Dermis microvascular lymphatic vessel endothelial cell (primary cell): ENCODE results near the gene ACER1. TPM values are rescaled to one million over a fixed set of nuclear protein-coding genes. Genes with fewer than 3 reads are reported as not detected.
A peak's percentile ranks its signal among the peaks of the same experiment; 100 is the strongest.
"Not testable (repeated sequence)": the region's sequence is repeated elsewhere in the genome, so short reads cannot be mapped to it uniquely, and the experiment has no call there.

Experiments
- DNase-seq, 2 donors: peaks; one replicate each; pipeline versions ENCODE4 v3.0.0 to v3.0.0-alpha.2; 2010; ENCODE audit warnings: low read depth in 2 of 2
- total RNA-seq: library from RNA; depleted of rRNA; stranded (reverse); fragments of >200 nt; gene quantifications from 2 replicates; pipeline ENCODE4 v1.2.1, GENCODE V29; 2014

The ACER1 gene
- total RNA-seq: not detected in 2 replicates

- DNase-seq: no peak
These were observed at the start of gene ACER1 for GRCh38 chr19:6333439-6333838. Gene ACER1 (minus strand): TSS chr19:6333612. CDS start chr19:6333551, 61 bp downstream.

GRCh38 chr19:6383188-6383587, 49.8 kb upstream of the ACER1 start:
- no peak for DNase-seq

GRCh38 chr19:6381030-6381750, 47.8 kb upstream of the ACER1 start:
- DNase-seq: no peak

GRCh38 chr19:6379744-6380143, 46.3 kb upstream of the ACER1 start:
- no peak for DNase-seq

- DNase-seq: no peak
These were observed 45.1 kb upstream of the ACER1 start for GRCh38 chr19:6378486-6378885.

- no peak for DNase-seq
These were observed 44.6 kb upstream of the ACER1 start for GRCh38 chr19:6378041-6378440.

- no peak for DNase-seq
These were observed 43.2 kb upstream of the ACER1 start for GRCh38 chr19:6376512-6377190.

- no peak for DNase-seq
These were observed 42.1 kb upstream of the ACER1 start, which contains the start of gene PSPN for GRCh38 chr19:6375411-6376010. Gene PSPN (minus strand): TSS chr19:6375933. CDS start chr19:6375849, 84 bp downstream.

- DNase-seq: no peak
These were observed 41.4 kb upstream of the ACER1 start for GRCh38 chr19:6374711-6375410.

- DNase-seq: no peak
These were observed 40.8 kb upstream of the ACER1 start for GRCh38 chr19:6374161-6374709.

GRCh38 chr19:6373813-6374108, 40.3 kb upstream of the ACER1 start:
- DNase-seq: no peak

GRCh38 chr19:6373096-6373812, 39.8 kb upstream of the ACER1 start:
- DNase-seq: peak; percentile 94 to 99

- peak; percentile 100 for DNase-seq
These were observed 39.2 kb upstream of the ACER1 start, which contains the start of gene ALKBH7 for GRCh38 chr19:6372594-6373095. Gene ALKBH7 (plus strand): TSS chr19:6372794. CDS start chr19:6372821, 27 bp downstream.

- no peak for DNase-seq
These were observed 30.9 kb upstream of the ACER1 start for GRCh38 chr19:6364353-6364752.

- no peak for DNase-seq
These were observed 29.0 kb upstream of the ACER1 start for GRCh38 chr19:6362351-6362801.

- DNase-seq: no peak
These were observed 28.6 kb upstream of the ACER1 start for GRCh38 chr19:6362027-6362350.

GRCh38 chr19:6360857-6361216, 27.4 kb upstream of the ACER1 start:
- not testable (repeated sequence) for DNase-seq

- DNase-seq: not testable (repeated sequence)
These were observed 27.0 kb upstream of the ACER1 start for GRCh38 chr19:6360445-6360844.

GRCh38 chr19:6359568-6360341, 26.3 kb upstream of the ACER1 start:
- DNase-seq: no peak

GRCh38 chr19:6358003-6358402, 24.6 kb upstream of the ACER1 start:
- no peak for DNase-seq
